Stimulated activated CD8-positive, alpha-beta memory T cell treated with anti-CD3 and anti-CD28 coated beads, Interleukin-15, amount 100 ng/mL, for 1 hour (primary cell): Measurements from ENCODE around the gene CCDC92.
A peak's percentile ranks its signal among the peaks of the same experiment; 100 is the strongest.

Experiments used
- DNase-seq: peaks from one replicate; pipeline ENCODE4 v3.0.0-alpha.2; 2020; ENCODE audit warnings: low read depth

Gene CCDC92, protein sequence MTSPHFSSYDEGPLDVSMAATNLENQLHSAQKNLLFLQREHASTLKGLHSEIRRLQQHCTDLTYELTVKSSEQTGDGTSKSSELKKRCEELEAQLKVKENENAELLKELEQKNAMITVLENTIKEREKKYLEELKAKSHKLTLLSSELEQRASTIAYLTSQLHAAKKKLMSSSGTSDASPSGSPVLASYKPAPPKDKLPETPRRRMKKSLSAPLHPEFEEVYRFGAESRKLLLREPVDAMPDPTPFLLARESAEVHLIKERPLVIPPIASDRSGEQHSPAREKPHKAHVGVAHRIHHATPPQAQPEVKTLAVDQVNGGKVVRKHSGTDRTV

DNA sequence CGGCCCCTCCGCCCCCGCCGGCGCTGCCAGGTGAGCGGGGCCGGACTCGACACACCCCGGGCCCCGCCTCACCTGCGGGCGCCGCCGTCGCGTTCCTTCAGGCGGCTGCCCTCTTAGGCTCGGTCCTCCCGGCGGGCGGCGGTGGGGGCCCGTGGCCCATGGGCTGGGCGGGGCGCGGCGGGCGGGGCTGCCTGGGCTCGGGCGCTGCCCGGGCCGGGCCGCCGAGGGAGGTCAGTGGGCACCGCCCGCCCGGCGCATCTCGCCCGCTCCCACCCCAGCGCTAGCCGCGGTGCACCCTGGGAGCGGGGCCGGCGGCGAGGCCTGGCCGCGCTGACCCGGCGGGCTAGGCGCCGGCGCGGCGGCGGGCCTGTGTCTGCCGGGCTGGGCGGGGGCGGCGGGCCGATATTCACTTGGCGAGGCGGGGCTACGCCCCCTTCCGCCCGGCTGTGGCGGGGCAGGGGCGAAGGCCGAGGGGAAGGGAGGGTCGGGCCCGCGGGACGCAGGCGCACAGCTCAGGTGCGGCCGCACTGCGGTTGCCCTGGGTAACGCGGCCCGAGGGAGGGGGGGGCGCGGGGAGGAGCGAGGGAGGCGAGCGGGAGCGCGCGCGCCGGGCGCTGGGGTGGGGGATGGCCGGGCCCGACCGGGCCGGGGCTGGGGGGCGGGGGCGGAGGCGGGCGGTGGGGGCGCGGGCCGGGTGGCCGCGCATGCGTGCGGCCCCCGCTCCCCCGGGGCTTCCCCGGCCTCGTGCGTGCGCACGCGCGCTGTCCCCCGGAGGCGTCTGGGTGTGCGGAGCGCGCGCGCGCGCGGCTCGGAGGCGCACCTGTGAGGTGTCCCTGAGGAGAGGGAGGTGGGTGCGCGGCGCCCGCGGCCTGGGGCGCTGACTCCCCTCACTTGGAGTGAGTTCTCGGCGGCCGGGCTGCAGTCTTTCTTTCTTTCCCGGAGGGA lies at the start of gene CCDC92, which contains the start of gene ZNF664:
Gene CCDC92 (minus strand): TSS at position 375 of the 945 bp plus-strand sequence. CDS start 28,526 bp downstream, outside the sequence.
Gene ZNF664 (plus strand): TSS at position 759 of the 945 bp plus-strand sequence. CDS start 38,930 bp downstream, outside the sequence.
- DNase-seq: peak; percentile 93

DNA sequence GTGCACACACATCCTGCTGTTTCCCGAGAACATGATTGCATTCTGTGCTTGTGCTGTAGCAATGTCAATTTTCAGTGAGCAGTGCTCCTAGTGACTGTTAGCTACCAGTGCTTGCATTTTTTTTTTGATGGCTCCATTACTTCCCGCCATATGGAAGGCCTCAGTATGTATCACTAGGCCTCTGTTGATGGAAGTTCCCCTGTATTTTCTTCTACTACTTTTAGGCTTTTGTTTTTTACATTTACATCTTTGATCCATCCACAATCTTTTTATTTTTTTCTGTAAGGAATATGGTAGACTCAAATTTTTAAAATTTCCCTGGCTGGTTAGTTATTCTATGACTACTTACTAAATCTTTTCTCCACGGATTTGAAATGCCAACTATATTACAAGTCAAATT lies 49.5 kb upstream of the CCDC92 start:
- DNase-seq: no peak

DNA sequence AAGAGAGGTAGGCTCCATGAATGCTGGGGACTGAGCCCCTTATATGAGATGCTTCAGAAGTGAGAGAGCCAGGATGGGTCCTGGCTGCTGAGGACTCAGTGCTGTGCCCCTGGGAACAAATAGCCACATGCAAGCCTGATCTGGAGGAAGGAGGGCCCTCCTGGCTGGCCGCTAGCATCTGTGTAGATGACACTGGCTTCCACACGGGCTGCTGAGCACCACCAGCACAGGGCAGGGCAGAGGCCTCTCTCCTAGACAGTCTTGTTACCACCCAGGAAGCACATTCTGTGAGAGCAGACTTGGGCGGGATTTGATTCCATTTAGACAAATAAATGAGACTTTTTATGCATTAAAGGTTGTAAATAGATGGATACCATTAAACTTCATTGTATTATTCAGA lies 48.4 kb upstream of the CCDC92 start:
- no peak for DNase-seq

DNA sequence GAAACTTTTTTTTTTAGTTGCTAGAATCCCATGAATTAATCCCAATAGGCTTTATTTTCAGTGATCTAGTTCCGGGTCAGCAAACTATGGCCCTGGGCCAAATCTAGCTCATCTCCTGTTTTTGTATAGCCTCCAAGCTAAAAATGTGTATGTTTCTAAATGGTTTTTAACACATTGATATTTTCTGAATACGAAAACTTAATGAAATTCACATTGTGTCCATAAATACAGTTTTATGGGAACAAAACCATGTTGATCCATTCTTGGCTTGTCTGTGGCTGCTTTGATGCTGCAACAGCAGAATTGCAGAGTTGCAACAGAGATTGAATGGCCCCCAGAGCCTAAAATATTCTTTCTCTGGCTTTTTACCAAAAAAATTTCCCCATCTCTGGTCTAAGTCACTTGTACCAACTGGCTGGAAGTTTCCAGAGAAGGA lies 47.9 kb upstream of the CCDC92 start:
- no peak for DNase-seq

DNA sequence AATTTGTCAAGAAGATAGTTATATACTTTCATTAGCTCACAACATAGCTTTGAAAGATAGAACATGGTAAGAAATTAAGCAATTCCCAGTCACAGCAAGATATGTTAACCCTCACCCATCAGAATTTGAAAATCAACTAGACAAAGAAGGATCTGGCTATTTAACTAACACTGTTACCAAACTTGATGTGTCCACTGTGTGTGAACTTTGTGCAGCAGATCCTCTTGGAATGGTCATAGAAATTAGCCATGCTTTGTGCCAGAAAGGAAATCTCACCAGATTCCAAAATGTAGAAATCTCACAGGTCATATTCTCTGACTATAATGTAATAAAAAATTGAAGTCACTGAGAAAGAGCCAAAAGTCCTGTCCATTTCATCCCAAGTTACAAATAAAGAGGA lies 46.5 kb upstream of the CCDC92 start:
- DNase-seq: no peak

DNA sequence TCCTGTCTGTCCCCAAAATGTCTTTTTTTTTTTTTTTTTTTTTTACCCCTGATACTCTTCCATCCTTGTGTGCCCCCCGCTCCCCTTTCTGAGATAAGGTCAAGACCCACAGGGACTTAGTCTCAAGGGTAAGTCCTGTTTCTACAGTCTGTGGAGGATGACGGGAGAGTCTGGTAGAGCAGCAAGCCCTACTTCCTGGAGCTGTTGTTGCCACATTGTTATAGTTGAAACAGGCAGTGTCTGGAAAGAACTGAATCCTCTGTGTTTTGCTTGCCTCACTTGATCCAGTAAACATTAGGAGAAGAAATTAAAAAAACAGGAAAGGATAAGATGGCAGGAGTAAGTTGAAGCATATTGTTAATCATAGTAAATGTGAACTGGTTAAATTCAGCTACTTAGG lies 45.9 kb upstream of the CCDC92 start:
- DNase-seq: no peak

DNA sequence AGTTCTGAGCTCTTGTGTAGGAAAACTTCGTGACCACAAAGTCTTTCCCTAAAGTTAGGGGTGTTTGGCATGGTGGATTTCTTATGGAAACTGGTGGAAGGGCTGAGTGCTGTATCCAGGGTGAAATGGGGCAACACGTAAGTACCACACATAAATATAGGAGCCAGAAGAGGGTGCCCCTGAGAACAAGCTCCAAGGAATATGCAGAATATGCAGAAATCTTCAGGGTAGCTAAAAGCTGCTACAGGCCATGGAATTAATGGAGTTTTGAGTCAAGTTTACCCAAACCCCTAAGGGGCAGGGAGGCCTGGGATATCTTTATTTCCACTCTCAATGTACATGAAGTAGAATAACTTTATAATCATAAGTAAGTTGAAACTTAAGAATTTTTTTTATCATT lies 44.4 kb upstream of the CCDC92 start:
- DNase-seq: no peak

DNA sequence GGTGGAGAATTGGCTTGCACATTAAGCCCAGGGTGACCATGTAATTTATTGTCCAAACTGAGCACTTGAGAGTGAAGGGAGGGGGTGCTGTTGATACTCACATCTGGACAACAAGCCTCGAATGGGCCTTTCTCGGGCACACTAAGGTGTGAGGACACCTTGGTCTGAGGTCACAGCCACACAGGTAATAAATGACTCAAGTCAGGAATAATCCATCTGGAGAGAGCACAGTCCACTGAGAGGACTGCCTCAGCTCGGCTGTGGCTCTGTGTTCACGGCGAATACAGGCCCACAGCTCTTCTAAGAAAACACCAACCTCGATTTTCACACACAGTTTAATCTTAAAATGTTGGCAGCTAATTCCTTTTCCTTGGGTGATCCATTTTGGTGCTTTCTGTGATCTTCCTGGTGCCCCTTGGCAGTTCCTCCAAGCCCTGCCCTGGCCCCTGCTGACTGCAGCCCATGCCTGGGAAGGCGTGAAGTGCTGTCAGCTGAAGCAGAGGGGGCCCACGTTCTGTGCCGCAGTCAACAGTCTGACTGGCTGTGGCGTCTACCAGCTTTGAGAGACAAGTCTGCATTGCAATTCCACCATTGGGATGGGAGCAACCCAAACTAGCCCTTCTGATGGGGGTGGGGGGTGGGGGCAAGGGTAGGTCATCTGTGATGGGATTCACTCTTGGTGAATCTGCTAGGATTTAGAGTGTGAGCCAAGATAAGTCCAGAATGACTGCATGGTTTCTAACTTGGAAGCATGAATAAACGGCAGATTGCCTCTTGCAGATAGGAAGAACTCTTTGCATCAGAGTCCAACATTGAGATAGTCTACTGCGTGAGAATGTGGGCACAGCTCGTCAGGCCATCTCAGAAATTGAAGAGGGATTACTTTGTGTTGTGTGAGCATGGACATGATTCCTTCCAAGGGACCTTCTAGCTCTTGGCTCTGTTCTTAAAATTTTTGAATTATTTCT lies 43.1 kb upstream of the CCDC92 start:
- DNase-seq: no peak

DNA sequence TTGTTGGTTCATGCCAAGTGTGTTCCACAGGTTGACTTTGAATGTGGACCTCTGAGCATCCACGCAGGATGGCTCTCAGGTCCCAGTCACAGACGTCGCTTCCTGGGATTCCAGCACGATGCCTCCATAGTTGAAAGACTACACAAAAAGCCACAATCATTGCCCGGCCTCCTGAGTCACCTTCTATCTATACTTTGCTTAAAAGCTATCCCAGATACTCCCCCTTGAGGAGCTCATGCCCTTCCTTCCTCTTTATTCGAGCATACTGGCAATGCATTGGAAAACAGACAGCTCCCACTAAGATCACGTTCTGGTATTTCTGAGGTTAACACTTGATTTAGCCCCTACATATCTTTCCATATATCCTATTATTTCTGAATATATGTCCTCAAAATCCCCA lies 40.4 kb upstream of the CCDC92 start:
- no peak for DNase-seq

DNA sequence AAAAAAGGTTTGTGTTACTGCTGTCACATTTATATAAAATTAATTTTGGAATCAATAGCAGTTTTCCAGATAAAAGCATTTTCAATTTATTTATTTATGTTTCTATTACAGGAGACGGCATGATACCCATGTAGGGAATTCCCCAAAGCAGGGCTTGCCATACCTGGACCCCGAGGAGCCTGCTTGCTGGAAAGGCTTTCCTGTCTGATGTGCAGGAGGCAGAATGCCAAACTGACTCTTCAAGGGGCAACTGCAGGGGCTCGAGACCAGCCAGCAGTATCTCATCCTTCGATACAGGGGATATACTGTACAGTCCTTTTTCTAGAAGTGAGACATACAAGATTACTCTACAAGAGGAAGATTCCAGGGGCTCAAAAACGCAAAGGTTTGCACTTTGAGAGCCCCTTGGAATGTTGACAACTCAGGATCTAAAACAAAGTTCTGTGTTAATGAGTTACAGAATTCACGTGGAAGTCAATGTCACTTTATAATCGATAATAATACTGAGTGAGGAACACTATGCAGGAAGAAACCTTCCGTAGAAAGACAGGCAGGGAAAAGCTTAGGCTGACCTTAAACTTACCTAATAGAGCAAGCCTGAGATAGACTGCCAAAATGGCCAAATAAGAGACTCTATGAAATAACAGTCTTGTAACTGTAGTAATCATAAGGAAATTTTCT lies 38.9 kb upstream of the CCDC92 start:
- no peak for DNase-seq

DNA sequence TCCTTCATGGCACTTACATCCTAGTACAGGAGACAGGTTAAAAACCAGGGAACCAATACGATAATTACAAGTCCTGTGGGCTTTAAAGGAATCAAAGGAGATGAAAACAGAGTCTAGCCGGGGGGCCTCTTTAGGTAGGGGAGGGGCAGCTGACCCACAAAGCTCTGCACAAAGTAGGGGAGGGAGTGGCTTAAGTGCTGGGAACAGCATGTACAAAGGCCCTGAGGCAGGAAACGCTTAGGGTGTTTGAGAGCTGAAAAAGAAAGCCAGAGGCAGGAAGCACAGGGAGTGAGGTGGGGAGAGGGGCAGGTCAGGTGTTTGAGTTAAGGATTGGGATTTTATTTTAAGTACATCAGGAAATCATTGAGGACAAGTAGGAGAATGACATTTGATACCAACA lies 38.1 kb upstream of the CCDC92 start:
- no peak for DNase-seq

DNA sequence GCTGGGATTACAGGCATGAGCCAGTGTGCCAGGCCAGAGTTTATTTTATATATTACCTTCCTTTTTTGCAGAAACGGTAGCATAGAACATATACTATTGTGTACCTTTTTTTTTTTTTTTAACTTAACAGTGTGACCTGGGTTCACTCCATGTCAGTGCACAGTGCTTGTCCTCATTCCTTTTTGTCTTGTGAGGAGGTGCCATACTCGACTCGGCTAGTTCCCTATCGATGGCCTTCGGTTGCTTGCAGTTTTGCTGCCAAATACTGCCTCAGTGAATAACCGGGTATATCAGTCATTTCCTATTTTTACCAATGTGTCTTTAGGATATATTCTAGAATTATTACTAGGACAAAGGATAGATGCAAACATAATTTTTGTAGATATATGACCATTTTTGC lies 37.1 kb upstream of the CCDC92 start:
- DNase-seq: no peak

DNA sequence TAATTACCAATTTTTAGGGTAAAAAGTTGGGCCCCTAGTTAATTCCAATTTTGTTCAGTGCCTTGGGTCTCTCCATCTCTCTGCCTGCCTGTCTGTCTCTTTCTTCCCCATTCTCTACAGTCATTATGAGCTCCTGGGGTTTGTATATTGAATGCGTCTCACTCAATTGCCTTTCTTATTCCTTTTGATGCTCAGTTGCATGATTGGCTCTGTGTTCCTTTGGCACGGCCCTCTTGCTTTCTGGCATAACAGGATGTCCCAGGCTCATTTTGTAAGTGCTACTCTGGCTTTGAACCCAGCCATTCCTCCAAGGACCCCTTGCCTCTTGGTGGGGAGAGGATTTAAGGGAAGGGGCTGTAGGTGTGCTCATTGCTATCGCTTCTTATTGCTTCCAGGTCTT lies 36.0 kb upstream of the CCDC92 start:
- no peak for DNase-seq

DNA sequence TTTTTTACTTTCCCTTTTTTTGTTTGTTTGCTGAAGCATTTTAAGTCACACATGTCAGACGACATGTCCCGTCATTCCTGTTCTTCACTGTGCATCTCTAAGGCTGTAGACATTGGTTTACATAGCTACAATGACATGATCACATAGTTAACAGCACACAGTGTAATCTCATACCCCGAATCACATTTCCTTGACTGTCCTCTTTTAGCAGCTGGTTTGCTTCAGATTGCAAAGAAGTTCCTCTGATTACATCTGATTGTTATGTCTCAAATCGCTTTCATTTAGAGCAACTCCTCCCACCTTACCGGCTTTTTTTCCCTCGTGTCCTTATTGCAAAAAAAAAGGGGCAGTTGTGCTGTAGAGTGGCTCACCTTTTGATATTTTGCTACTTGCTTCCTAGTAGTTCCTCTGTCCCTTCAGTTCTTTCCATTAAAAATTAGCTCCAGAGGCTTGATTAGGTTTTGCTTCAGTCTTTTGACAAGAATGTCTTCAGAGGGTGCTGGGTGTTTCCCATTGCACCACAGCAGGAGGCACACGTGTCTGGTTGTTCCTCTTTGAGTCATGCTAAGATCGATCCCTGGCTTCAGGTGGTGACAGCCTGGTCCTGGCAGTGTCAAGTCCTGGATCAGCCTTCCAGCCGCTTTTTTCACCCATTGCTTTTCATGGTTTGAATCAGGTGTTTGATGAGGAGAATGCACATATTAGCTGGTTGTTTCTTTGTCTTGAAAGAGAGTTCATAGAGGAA lies 35.4 kb upstream of the CCDC92 start:
- no peak for DNase-seq

DNA sequence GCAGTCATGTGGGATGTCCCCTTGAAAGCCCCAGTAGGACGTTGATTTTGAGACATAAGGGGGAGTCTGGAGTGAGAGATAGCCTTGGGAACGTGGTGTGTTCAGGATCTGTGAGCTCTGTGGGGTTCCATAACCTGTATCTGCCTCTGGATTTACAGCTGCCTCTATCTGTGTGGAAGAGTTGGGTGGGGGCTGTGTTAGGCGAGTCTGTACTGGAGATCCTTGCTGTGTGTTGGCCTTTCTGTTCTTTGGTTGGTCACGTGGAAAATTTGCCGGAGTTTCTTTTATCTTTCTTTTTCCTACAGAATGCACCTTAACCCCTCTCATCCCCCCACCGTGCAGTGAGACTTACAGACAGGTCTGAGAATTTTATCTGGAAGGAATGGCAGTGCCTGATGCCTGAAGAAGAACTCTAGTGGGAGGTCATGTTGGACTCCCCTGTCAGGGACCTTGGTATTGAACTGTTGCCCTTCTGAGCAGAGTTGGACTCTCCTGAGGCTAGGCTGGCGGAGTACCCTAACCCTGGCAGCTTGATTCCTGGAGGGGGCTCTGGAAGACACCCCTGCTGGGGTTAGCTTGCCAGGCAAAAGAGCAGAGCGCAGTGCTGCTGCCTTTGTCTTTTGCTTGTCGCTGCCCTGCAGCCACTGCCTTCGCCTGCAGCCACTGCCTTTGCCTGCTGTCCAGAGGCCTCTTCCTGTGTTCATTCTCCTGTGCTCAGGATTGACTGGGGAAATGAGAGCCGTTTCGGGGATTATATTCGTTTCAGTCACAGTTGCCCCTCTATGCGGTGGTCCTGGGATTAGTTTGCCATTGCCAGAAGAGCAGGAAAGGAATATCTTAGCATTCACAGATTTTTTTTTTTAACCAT lies 34.4 kb upstream of the CCDC92 start:
- no peak for DNase-seq

DNA sequence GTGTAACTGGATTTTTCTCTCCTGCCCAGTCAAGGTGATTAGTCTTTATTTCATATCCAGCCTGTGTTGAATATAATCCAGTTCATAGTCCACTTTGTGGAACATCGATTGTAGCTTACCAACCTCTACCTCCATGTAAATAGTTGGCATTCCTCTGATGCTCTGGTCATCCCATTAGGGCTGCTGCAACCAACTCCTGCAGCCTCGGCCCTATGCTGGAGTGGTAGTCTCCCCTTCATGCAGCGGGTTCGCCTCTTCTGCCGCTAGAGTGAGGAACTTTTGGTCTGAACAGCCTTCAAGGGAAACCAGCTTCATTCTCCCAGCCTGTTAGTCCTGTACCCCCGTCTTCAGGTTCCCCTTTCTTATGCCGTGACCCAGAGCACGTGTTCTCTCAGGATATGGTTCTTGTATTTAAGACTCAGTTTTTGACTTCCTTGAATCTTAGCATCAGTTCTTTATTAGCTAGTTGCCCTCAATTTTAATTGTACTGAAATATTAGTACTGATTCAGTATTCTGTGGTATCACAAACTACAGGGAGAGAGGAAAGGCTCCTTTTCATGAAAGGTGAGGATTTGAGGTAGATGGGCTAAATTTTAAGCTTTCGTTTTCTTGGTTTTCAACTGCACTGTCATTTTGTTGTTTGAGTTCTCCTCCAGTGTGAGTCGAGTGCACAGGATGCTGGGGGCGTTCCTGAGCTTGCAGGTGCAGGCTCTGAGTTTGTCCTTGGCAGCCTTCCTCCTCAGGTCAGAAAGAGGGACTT lies 33.6 kb upstream of the CCDC92 start:
- DNase-seq: no peak

DNA sequence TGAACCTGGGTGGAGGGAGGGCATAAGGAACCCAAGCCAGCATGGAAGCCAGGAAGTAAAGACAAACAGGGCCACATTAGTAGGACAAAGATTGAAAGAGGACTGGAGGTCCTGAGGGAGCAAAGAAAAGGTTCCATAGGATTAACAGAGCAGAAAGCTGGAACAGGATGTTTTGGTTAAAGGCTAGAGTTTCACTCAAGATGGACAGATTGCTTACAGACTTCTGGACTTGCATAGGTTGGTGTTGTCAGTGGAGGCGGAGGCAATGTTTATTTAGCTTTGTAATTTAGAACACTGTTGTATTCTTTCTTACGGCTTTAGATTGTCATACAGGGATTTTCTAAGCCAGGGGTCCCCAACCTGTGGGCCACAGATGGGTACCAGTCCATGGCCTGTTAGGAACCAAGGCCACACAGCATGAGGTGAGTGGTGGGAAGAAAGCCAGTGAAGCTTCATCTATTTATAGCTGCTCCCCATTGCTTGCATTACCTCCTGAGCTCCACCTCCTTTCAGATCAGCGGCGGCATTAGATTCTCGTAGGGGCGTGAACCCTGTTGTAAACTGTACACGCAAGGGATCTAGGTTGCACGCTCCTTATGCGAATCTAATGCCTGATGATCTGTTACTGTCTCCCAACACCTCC lies 31.7 kb upstream of the CCDC92 start:
- no peak for DNase-seq

DNA sequence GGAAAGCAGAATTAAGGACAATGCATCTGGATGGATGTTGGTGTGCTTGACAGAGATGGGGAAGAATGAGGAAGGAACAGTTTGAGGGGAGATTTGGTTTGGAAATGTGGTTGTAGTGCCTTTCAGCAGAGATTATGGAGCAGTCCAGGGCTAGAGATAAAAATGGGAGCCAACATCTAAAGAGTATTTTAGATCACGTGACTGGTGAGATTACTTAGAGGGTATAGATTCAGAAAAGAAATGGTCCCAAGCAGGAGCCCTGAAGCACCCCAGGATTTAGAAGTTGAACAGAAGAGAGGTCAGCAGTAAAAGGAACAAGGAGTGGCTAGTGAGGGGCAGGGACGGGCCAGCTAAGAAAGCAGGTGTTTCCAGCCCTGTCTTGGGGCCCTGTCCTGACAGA lies 30.0 kb upstream of the CCDC92 start:
- DNase-seq: no peak
